Activated CD4-positive, alpha-beta T cell treated with anti-CD3 and anti-CD28 coated beads, Interleukin-2, amount 10 ng/mL, durations not matched to agents 24 days and 14 days (primary cell): ENCODE measurements around the gene PRKAG2. TPM values are rescaled to one million over a fixed set of nuclear protein-coding genes. Genes with fewer than 3 reads are reported as not detected.

Source experiments
- DNase-seq: peaks from one replicate; pipeline ENCODE4 v3.0.0; 2022
- H3K27ac Mint-ChIP-seq: one replicate; pipeline ENCODE4 v1.8.0; 2022; ENCODE audit warnings: mild to moderate bottlenecking, mixed read lengths
- H3K27me3 Mint-ChIP-seq: one replicate; pipeline ENCODE4 v1.8.0; 2022; ENCODE audit warnings: mixed read lengths
- H3K36me3 Mint-ChIP-seq: one replicate; pipeline ENCODE4 v1.8.0; 2022; ENCODE audit warnings: low read depth, mild to moderate bottlenecking, mixed read lengths
- H3K4me1 Mint-ChIP-seq: one replicate; pipeline ENCODE4 v1.8.0; 2021; ENCODE audit warnings: mixed read lengths
- H3K4me3 Mint-ChIP-seq: one replicate; pipeline ENCODE4 v1.8.0; 2022; ENCODE audit warnings: mild to moderate bottlenecking, moderate library complexity, mixed read lengths
- H3K9me3 Mint-ChIP-seq: one replicate; pipeline ENCODE4 v1.8.0; 2021; ENCODE audit warnings: mixed read lengths
- intact Hi-C: fragments of 100-400 bp; cut with micrococcal nuclease; formaldehyde crosslinking; loops from one replicate; pipeline ENCODE4 v1.15.1; 2023
- total RNA-seq: library from RNA; stranded (reverse); gene quantifications from 2 replicates; pipeline ENCODE4 v1.2.3, GENCODE V29; 2022

PRKAG2 gene
- total RNA-seq, 1 donor from 2014 or later, result 14.3 TPM

- Mint-ChIP-seq H3K27me3 (no peaks in the 10 kb centered on the region), H3K4me3 (no peak overlapping the region), H3K9me3 (no peaks in the 10 kb centered on the region), H3K4me1 (no peaks in the 10 kb centered on the region), H3K36me3 (no peaks in the 10 kb centered on the region), H3K27ac (no peak overlapping the region)
- no peak for DNase-seq
- intact Hi-C loops, result no loop called here
These were observed 153.6 kb downstream of the PRKAG2 start for GRCh38 chr7:151723321-151723720.

- Mint-ChIP-seq H3K27me3 (no peaks in the 10 kb centered on the region), H3K4me3 (no peak overlapping the region), H3K27ac (no peak overlapping the region), H3K36me3 (no peaks in the 10 kb centered on the region), H3K9me3 (no peaks in the 10 kb centered on the region), H3K4me1 (no peaks in the 10 kb centered on the region)
- DNase-seq, result no peak
- intact Hi-C loops, result no loop called here
These were observed 154.4 kb downstream of the PRKAG2 start for GRCh38 chr7:151722533-151722932.

- no peaks in the 10 kb centered on the region for H3K36me3 Mint-ChIP-seq
These were observed 155.2 kb downstream of the PRKAG2 start for GRCh38 chr7:151721694-151722093.

GRCh38 chr7:151721236-151721635, 155.7 kb downstream of the PRKAG2 start:
- H3K27me3 Mint-ChIP-seq, result no peaks in the 10 kb centered on the region
- H3K27ac Mint-ChIP-seq, result no peak overlapping the region
- H3K4me1 Mint-ChIP-seq, result no peaks in the 10 kb centered on the region
- no peaks in the 10 kb centered on the region for H3K36me3 Mint-ChIP-seq
- intact Hi-C loops, result no loop called here
- no peak for DNase-seq
- no peaks in the 10 kb centered on the region for H3K9me3 Mint-ChIP-seq
- no peak overlapping the region for H3K4me3 Mint-ChIP-seq

More at GRCh38 chr7:151721694-151722093, 155.2 kb downstream of the PRKAG2 start:
- DNase-seq, result no peak
- no peaks in the 10 kb centered on the region for H3K4me1 Mint-ChIP-seq
- no peaks in the 10 kb centered on the region for H3K9me3 Mint-ChIP-seq
- no peak overlapping the region for H3K27ac Mint-ChIP-seq
- intact Hi-C loops, result no loop called here
- H3K4me3 Mint-ChIP-seq, result no peak overlapping the region
- no peaks in the 10 kb centered on the region for H3K27me3 Mint-ChIP-seq

GRCh38 chr7:151720280-151720679, 156.6 kb downstream of the PRKAG2 start:
- no peak overlapping the region for H3K4me3 Mint-ChIP-seq
- no peaks in the 10 kb centered on the region for H3K9me3 Mint-ChIP-seq
- no peaks in the 10 kb centered on the region for H3K36me3 Mint-ChIP-seq
- DNase-seq, result no peak
- intact Hi-C loops, result no loop called here
- H3K27ac Mint-ChIP-seq, result no peak overlapping the region
- H3K4me1 Mint-ChIP-seq, result no peaks in the 10 kb centered on the region
- H3K27me3 Mint-ChIP-seq, result no peaks in the 10 kb centered on the region

GRCh38 chr7:151719897-151720242, 157.0 kb downstream of the PRKAG2 start:
- intact Hi-C loops, result no loop called here
- no peak overlapping the region for H3K4me3 Mint-ChIP-seq
- no peaks in the 10 kb centered on the region for H3K27me3 Mint-ChIP-seq
- no peaks in the 10 kb centered on the region for H3K36me3 Mint-ChIP-seq
- no peaks in the 10 kb centered on the region for H3K4me1 Mint-ChIP-seq
- no peaks in the 10 kb centered on the region for H3K9me3 Mint-ChIP-seq
- DNase-seq, result no peak
- H3K27ac Mint-ChIP-seq, result no peak overlapping the region

GRCh38 chr7:151719031-151719896, 157.7 kb downstream of the PRKAG2 start:
- H3K36me3 Mint-ChIP-seq, result no peaks in the 10 kb centered on the region
- H3K4me1 Mint-ChIP-seq, result no peaks in the 10 kb centered on the region
- H3K9me3 Mint-ChIP-seq, result no peaks in the 10 kb centered on the region
- intact Hi-C loops, result no loop called here
- no peak overlapping the region for H3K27ac Mint-ChIP-seq
- DNase-seq, result no peak
- H3K4me3 Mint-ChIP-seq, result no peak overlapping the region
- H3K27me3 Mint-ChIP-seq, result no peaks in the 10 kb centered on the region

- Mint-ChIP-seq H3K4me1 (no peaks in the 10 kb centered on the region), H3K4me3 (no peak overlapping the region), H3K27ac (no peak overlapping the region), H3K36me3 (no peaks in the 10 kb centered on the region), H3K9me3 (no peaks in the 10 kb centered on the region), H3K27me3 (no peaks in the 10 kb centered on the region)
- DNase-seq, result no peak
- intact Hi-C loops, result no loop called here
These were observed 159.0 kb downstream of the PRKAG2 start for GRCh38 chr7:151717918-151718317.

- Mint-ChIP-seq H3K36me3 (no peaks in the 10 kb centered on the region), H3K27me3 (no peaks in the 10 kb centered on the region), H3K27ac (no peak overlapping the region), H3K4me3 (no peak overlapping the region), H3K4me1 (no peaks in the 10 kb centered on the region), H3K9me3 (no peaks in the 10 kb centered on the region)
- intact Hi-C loops, result no loop called here
- DNase-seq, result no peak
These were observed 159.5 kb downstream of the PRKAG2 start for GRCh38 chr7:151717415-151717814.

GRCh38 chr7:151716323-151716722, 160.6 kb downstream of the PRKAG2 start:
- DNase-seq, result no peak
- Mint-ChIP-seq H3K9me3 (no peaks in the 10 kb centered on the region), H3K36me3 (no peaks in the 10 kb centered on the region), H3K4me1 (no peaks in the 10 kb centered on the region), H3K27me3 (no peaks in the 10 kb centered on the region), H3K27ac (no peak overlapping the region), H3K4me3 (no peak overlapping the region)
- intact Hi-C loops, result no loop called here

- H3K27me3 Mint-ChIP-seq, result no peaks in the 10 kb centered on the region
- no peak overlapping the region for H3K4me3 Mint-ChIP-seq
- no peak for DNase-seq
- H3K4me1 Mint-ChIP-seq, result no peaks in the 10 kb centered on the region
- intact Hi-C loops, result no loop called here
- no peaks in the 10 kb centered on the region for H3K36me3 Mint-ChIP-seq
- no peaks in the 10 kb centered on the region for H3K9me3 Mint-ChIP-seq
- H3K27ac Mint-ChIP-seq, result no peak overlapping the region
These were observed 161.1 kb downstream of the PRKAG2 start for GRCh38 chr7:151715666-151716315.

GRCh38 chr7:151714201-151714600, 162.7 kb downstream of the PRKAG2 start:
- intact Hi-C loops, result no loop called here
- no peaks in the 10 kb centered on the region for H3K9me3 Mint-ChIP-seq
- H3K4me3 Mint-ChIP-seq, result no peak overlapping the region
- H3K4me1 Mint-ChIP-seq, result no peaks in the 10 kb centered on the region
- H3K36me3 Mint-ChIP-seq, result no peaks in the 10 kb centered on the region
- no peak for DNase-seq
- H3K27me3 Mint-ChIP-seq, result no peaks in the 10 kb centered on the region
- H3K27ac Mint-ChIP-seq, result no peak overlapping the region

GRCh38 chr7:151712810-151713125, 164.1 kb downstream of the PRKAG2 start:
- no peak for DNase-seq
- Mint-ChIP-seq H3K27me3 (no peaks in the 10 kb centered on the region), H3K4me3 (no peak overlapping the region), H3K4me1 (no peaks in the 10 kb centered on the region), H3K9me3 (no peaks in the 10 kb centered on the region), H3K36me3 (no peaks in the 10 kb centered on the region), H3K27ac (no peak overlapping the region)
- intact Hi-C loops, result no loop called here

- intact Hi-C loops, result no loop called here
- H3K27ac Mint-ChIP-seq, result no peak overlapping the region
These were observed 164.8 kb downstream of the PRKAG2 start for GRCh38 chr7:151711906-151712809.

More at GRCh38 chr7:151711906-151712809, 164.8 kb downstream of the PRKAG2 start:
- Mint-ChIP-seq H3K9me3 (no peaks in the 10 kb centered on the region), H3K27me3 (no peaks in the 10 kb centered on the region), H3K36me3 (no peaks in the 10 kb centered on the region), H3K4me1 (no peaks in the 10 kb centered on the region), H3K4me3 (no peak overlapping the region)
- no peak for DNase-seq
